GM18907 (cell line): ENCODE measurements around the gene MBD5.

ENCODE experiments used
- ATAC-seq: cut with Tn5 transposase; IDR thresholded peaks from one replicate; pipeline ENCODE4 v1.9.1; 2021; ENCODE audit warnings: mild to moderate bottlenecking, moderate library complexity; ENCODE audit not compliant: unreplicated experiment

MBD5 gene

DNA sequence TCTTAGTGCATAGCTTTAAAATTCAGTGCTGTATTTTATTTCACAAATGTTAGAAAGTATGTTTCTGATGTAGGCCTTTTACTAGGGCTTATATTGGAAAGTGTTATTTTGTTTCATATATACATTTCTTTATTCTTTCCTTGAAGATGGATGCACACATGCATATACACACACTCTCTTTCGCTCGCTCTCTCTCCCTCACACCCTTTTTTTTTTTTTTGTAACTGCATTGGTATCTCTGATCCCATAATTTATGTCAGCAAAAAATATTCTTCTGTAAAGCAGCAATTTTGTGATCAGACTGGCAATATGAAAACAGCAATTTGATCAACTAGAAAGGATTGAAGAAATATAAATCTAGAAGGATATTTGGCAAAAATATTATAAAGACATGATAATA is 2.0 kb downstream of the MBD5 start:
- ATAC-seq: no peak

DNA sequence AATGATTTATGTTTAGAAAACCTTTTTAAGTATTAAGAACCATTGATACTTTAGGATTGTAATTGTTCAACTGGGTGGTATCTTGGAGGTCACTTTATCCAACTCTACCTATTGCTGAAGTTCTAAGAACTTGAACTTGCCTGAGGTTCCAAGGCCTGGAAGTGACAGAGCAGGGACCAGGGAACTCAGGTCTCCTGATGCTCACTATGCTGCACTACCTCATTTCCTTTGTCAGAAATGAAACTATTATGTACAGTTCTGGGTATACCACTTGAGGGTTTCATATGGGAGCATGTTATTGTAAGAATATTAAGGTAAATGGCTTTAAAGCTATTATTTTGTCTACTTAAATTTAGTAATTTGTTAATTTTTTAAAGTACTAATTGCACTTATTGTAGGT is 3.0 kb downstream of the MBD5 start:
- ATAC-seq: peak; percentile 42

DNA sequence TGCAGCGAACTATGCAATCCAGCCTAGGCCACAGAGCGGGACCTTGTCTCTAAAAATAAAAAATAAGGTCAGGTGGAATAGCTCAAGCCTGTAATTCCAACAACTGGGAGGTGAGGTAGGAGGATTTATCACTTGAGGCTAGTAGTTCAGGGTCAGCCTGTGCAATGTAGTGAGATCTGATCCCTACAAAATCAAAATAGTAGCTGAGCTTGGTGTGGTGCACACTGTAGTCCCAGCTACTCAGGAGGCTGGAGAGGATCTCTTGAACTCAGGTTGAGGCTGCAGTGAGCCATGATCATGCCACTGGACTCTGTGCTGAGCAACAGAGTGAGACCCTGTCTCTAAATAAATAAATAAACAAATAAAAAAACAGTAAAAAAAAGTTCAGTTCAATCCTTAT is 5.7 kb downstream of the MBD5 start:
- no peak for ATAC-seq

DNA sequence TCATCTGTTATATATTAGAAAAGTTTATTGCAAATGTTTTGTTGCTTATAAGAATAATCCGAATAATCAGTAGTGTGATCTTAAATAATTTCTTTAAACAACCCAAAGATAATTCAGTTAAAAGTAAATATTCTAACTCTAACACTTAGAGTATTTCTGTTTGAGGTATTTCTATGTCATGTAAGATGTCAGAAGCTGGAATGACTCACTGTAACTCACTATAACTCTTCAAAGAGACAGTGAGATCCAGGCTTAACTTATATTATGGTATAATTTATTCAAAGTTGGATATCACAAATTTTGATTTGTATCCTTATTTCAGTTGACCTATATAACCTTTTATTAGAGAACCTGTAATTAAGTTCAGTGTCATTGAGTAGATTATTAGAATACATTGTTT is 6.9 kb downstream of the MBD5 start:
- ATAC-seq: no peak

DNA sequence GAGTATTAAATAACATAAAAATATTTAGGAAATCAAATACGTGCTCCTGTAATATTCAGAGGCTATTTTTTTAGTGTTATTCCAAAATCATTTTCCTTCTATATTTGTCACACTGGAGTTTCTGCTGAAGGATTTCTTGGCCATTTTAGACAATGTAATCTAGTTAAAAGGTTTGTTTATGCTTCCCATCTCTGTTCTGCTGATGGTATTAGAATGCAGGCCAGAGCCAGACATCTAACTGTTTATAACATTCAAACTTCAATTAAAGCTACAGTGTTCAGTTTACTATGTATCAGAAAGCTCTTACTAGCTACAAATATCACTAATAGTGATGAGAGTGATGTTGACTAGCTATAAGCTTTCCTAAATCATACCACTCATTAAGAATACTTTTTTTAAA is 7.9 kb downstream of the MBD5 start:
- ATAC-seq: no peak

DNA sequence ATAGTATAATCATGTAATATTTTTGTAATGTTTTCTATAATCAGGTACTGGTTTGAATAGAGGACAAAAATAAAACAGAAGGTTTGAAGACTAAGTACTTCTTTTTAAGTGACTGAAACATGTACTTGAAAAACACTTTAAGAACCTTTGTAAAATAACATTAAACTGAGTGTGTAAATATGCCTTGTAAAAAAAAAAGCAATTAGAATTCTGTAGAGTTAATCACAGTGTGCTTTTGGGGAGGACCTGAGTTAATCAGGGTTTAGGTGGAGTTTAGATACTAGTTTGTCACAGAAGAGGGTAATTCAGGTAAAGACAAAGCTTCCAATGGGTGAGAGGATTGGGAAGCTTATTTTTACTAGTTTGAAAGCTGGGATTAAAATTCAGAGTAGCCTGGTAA is 10.3 kb downstream of the MBD5 start:
- ATAC-seq: no peak

DNA sequence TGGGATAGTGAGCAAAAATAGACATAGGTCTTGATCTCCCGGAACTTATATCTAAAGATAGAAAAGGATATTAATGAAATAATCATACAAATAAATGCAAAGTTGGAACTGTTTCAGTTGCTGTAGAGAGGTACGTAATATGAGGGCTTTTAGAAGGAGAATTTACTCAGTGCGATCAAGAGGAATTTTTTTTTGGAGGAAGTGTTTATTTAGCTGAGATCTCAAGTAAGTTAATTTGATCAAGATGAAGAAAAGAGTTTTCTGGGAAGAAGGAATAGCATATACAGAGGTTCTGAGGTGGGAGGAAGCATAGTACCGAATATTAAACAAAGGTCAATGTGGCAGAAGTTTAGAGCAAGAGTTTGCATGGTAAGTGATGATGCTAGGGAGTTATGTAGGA is 11.3 kb downstream of the MBD5 start:
- ATAC-seq: no peak

DNA sequence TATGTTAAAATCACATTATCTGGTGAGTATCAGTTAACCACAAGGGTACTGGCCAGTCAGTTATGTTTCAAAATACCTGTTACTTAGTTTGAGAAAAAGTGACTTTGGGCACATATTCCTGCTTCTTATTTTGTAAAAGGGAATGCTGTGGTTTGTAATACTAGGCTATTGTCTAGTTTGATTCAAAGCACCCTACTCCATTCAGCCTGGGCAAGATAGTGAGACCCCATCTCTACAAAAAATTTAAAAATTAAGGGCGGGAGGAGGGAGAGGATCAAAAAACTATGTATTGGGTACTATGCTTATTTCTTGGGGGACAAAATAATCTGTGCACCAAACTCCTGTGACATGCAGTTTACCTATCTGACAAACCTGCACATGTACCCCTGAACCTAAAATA is 18.9 kb downstream of the MBD5 start:
- no peak for ATAC-seq

DNA sequence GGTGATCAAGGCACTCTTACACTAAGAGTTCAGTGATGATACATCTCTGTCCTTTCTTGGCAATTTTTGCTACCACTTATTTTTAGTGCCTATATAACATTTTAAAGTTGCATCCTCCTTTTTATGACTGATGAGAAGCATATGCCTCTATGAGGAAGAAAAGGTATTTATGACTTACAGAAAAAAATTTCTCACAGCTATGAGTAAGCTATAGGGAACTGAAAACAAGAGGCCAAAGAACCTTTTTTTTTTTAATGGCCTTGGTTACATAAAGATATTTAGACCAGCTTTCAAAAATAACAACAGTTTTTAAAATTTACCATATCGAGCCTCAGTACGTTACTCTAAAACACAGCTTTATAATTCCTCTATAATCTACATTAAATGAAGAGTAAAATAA is 21.3 kb downstream of the MBD5 start:
- ATAC-seq: peak; percentile 73

DNA sequence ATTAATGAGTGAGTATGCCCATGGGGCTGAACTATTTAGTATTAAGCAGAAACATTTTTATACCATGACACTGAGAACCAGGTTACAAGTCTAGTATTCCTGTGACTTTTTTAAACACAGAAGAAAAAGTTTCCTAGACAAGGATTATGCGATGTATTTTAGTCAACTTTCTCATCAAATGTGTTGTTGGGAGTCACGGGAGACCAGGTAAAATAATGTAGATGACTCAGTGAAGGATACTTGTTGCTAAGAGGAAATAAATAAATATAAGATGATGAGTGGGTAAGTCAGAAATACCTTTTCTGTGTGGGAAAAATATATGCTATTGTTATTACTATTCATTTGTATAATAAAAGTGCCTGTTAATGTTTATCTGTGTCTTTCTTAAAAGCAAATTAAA is 23.4 kb downstream of the MBD5 start:
- ATAC-seq: no peak

DNA sequence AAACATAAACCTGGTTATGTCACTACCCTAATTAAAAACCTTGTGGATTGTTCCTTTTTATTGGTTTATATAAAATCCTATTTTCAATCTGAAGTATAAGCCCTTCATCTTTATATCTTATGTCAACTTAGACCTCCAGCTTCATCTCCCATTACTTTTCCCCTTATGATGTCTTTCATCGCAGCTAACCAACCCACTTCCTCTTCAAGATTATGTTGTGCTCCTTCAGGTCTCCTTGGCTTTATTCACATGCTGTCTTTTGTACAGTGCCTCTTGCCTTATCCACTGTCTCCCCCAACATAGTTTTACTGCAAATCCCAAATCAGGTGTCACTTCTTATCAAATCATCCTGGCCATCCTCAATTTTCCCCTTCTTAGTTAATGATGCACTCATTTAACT is 25.9 kb downstream of the MBD5 start:
- no peak for ATAC-seq

DNA sequence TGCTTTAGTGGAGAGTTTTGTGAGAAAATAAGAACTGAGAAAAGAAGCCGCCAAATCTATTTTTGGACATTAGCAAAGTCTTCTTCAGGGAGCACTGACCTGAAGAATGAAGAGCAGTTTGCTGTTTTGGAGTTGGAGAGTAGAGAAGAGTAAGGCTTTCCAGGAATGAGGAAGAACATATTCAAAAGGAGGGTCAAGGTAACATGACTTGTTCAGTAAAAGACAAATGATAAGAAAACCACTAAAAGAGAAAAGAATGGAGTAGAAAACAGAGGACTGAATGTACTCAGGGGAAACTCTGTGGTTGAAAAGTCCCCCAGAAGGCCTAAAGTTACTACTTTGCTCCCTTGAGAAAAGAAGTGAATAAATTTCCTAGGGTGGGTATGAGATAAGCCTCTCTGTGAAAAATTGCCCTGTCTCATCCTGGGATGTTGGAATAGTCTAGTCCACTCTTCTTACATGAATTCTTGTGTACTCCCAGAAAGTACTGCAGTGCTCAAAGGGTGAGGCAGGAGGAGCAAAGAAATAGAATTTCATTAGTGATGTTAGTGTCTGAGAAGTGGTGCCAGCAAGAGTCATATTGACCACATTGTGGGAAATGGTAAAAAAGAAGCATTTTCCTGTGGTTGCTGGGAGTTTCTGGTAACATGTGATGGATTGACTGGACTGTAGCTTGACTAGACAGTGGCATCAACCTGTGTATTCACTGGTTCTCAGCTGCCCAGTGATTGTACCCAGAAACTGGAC is 27.8 kb downstream of the MBD5 start:
- peak; percentile 77 for ATAC-seq

DNA sequence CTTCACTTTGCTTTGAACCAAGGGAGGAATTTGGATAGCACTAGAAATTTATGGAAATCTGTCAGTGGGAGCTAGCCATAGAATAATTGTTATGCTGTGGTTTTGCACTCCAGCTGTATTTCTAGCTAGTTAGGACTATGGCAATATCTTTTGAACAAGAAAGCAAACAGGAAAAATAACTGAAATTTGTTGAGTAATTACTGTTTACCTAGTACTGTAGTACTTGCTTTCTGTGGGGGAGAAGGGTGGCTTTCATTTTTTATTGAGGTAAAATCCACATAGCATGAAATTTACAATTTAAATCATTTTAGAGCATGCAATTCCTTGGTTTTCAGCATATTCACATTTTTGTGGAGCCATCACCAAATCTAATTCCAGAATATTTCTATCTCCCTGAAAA is 28.4 kb downstream of the MBD5 start:
- no peak for ATAC-seq

DNA sequence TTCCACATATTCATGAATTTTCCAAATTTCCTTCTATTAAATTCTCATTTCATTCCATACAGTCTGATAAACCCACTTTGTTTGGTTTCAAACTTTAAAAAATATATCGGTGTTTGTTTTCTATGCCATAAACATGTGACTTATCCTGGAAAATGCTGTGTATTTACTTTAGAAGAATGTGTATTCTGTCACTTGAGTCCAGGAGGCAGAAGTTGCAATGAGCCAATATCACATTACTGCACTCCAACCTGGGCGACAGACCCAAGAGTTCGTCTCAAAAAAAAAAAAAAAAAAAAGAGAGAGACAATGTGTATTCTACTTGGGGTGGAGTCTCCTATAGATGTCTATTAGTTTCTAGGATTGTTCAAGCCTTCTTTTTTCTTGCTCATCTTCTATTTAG is 31.8 kb downstream of the MBD5 start:
- no peak for ATAC-seq

DNA sequence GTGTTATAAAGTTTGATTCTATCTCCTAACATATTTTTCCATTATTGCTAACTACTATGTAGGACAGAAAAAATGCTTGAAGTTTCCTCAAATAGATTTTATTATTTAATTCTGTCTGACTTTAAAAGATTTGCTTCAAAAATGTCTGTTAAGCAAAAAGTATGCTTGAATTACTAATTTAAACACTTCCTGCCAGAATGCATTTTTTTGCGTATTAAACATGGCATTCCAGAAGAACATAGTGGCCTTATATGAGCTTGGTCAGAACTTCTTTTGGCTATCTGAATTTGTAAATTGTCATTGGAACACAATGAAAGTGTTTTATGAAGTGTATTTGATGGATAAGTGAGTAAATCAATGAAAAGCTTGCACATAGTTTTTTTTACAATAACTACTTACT is 37.8 kb downstream of the MBD5 start:
- ATAC-seq: no peak

DNA sequence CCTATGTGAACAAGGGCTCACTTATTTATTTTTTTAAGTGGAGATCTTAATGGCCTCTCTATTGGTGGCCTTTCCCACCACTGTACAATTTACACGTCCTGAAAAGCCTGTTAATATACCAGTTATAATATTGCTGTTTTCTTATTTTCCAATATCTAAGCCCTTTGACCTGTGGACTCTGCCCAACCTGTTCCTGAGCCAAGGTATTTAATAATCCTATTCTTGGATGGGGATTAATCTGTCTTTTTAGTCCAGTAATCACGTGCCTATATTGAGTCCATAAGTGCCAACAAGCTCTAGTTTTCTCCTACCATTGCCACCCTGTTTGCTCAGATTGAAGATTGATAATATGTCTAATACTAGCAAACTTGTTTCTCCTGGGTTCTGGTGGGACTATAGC is 42.7 kb downstream of the MBD5 start:
- ATAC-seq: no peak

DNA sequence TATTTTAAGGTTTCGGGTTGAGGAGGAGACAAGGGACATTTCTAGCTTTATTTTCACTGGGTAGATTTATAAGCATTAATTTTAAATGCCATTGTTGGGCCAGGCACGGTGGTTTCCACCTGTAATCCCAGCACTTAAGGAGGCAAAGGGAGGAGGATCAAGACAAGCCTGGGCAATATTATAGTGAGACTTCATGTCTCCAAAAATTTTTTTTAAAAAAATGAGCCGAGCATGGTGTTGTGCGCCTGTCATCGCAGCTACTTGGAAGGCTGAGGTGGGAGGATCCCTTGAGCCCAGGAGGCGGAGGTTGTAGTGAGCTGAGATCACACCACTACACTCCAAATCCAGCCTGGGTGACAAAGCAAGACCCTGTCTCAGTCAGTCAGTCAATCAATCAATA is 45.0 kb downstream of the MBD5 start:
- no peak for ATAC-seq

DNA sequence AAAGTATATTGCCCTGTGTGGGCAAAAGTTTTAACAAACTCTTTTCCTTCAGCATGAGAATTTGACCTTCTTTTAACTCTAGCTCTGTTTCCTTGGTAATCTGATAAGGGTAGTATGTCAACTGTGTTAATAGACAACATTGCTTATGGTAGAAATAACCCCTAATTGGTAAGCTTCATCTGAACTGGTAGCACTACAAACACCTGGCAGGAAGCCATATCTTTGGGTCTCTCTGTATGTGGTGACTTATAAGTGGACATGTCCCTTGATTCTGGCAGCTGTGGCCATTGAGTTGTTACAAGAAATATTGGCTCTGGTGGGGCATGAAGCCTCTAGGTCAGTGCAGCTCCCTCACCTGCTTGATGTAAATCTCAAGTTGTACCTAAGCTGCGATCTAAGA is 46.9 kb downstream of the MBD5 start:
- ATAC-seq: no peak

DNA sequence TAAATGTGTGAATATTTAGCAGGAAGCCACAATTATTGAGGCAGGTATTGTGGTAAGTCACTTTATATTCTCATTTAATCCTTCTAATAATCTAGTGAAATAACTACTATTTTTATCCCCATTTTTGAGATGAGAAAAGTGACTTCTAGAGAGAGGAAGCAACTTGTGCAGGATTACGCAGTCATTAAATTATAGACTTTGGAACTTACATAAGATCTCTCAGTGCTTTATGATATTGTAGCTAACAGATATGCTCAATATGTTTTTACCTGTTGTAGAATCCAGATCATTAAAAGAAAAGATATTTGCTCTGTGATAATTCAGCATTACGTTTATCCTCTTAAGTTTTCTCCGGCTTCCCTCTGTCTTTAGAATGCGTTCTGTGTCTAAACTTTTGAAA is 50.5 kb downstream of the MBD5 start:
- no peak for ATAC-seq

DNA sequence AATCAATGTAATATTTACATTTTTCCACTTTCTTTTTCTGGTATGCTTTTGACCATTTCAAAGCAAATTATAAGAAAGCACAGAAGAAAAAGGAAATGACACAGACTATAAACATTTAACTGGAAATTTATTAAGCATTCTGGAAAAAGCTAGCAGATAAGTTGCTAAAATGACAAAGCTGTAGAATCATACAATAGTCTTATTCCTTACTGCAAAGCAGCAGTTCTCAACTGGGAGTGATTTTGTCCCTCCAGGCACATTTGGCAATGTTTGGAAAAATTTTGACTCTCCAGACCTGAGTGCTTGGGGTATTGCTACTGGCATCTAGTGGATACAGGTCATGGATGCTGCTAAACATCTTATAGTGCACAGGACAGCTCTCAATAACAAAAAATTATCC is 75.1 kb downstream of the MBD5 start:
- no peak for ATAC-seq

DNA sequence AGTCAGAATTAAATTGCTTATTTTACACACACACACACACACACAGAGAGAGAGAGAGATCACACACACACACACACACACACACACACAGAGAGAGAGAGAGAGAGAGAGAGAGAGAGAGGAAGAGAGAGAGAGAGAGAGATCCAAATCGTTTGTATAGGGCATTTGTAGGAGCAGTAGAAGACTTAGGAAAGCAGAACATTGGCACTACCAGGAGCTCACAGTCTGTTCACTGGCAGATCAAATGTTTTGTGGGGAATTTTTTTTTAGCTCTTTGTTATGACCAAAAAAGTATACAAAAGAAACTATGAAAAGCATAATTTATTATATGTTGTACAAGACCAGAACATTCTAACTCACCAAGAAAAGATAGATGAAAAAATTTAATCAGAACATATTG is 81.8 kb downstream of the MBD5 start:
- ATAC-seq: no peak

DNA sequence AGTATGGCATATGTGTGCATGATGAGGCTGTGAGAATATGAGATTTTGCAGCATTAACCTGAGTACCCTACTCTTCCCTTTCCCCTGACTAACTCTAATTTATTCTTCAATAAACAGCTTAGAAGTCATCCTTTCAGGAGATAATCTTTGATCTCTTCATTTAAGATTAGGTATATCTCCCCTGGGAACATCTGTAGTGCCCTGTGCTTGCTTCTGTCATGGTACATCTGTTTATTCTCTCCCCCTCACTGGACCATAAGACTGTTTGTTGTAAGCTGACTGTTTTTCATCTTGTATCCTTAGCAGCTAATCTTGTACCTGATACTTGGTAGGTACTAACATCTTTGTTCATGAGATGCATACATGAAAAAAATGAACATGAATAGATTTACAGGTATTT is 83.1 kb downstream of the MBD5 start:
- no peak for ATAC-seq

DNA sequence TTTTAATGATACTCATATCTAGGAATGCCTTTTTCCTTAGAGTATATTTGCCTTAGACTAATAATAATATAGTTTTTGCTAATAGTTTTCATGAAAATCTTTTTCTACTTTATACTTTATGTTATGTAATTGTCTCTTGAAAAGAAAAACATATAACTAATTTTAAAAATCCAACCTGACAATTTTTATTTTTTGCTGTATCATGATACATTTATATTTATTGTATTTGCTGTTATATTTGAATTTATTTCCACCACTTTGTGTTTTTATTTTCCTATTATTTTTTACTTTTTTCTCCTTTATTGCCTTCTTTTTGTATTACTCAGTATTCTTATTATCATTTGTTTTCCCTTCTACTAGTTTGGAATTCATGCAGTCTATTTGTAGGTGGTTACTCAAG is 85.4 kb downstream of the MBD5 start:
- no peak for ATAC-seq

DNA sequence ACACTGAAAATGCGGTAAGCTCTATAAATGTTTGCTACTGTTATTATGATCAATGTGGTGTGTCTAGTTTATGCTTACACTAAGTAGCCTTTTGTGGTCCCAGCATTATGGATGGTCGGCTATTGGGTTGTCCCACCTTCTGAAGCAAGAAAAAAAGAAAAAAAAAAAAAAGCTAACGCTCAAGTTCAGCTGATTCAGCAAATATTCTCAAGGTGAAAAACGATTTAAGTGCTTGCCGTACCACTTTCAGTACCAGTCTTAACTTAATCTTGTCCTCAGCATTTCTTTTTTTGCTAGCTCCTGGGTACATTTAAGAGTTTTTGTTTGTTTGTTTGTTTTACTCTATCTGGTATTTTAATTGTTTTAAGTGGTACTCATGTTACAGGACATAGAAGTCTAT is 87.5 kb downstream of the MBD5 start:
- no peak for ATAC-seq
